T-helper 9 cell (primary cell): ENCODE results near the gene SH3BGRL3.

Experiments used
- DNase-seq: peaks from one replicate; pipeline ENCODE4 v3.0.0-alpha.2; 2020

The SH3BGRL3 gene

GRCh38 chr1:26278303-26278702 is 1.6 kb upstream of the SH3BGRL3 start:
- DNase-seq: no peak

- no peak for DNase-seq
Observed at GRCh38 chr1:26278724-26279455, 996 bp upstream of the SH3BGRL3 start.

DNA sequence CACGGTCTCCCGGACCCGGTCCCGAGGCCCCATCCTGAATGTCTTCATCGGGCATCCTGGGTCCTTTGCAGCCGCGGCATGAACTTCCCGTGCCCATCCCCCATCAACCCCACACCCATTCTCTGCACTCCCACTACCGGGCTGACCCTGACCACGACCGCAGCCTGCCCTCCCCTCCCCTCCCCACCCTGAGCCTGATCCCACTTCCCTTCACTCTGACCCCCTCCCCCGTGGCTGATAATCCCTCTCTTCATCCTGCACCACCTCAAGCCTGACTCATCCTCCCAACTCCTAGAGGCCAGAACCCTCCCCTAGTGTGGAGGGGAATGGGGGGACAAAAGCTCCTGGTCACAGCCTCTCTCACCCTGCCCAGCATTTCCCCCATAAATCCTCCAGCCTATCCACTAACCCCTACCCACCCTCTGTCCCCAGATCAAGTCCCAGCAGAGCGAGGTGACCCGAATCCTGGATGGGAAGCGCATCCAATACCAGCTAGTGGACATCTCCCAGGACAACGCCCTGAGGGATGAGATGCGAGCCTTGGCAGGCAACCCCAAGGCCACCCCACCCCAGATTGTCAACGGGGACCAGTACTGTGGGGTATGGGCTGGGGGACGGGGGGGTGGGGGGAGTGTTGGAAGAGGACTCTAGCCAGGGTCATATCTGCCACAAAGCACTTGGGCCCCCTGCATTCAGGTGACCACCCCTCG is 602 bp downstream of the SH3BGRL3 start:
- DNase-seq: no peak

- DNase-seq: no peak
Observed at GRCh38 chr1:26281091-26281958, 1.4 kb downstream of the SH3BGRL3 start.

DNA sequence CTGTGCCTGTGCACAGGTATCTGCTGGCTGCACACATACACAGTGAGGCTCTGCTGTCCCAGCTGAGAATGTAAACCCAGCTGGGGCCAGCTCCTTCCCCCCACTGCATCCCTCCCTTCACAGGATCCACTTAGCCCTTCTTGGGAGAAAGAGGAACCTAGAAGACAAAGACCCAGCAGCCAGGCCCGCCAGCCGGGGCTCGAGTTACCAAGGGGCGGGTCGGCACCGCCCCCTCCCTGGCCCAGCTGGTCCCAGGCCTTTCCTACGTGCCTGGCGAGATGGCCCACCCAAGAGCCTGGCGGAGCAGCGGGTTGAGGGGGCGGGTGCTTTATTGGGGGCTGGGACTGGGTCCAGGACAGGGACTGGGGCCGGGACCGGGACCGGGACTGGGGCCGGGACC is 2.1 kb downstream of the SH3BGRL3 start:
- DNase-seq: no peak

GRCh38 chr1:26282401-26282918 is 2.6 kb downstream of the SH3BGRL3 start:
- no peak for DNase-seq

DNA sequence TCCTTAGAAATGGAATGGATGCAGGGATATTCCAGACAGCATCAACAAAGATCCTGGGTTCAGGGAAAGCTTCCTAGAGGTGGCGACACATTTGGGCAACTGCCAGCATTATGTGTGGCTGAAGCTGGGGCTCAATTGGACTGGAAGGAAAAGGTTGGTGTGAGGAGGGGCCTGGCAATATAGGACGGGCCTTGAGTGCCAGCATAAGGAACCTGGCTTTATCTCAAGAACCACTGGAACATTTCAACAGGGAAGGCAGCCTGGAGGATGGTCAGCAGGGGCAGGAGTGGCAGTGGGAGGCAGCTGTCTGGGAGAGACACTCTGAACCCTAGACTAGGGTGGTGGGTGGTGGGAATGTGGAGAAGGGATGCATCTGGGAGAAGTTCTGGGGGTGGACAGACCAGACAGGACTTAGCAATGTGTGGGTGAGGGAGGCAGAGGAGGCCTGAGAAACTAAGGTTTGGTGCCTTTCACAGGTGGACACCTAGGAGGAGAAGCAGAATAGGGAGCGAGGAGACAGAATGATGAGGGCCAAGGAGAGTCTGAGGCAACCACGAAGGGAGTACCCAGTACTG is 3.5 kb downstream of the SH3BGRL3 start:
- no peak for DNase-seq

- DNase-seq: no peak
Observed at GRCh38 chr1:26283871-26284596, 4.1 kb downstream of the SH3BGRL3 start.

GRCh38 chr1:26284597-26285347 is 4.9 kb downstream of the SH3BGRL3 start:
- DNase-seq: peak; percentile 87

DNA sequence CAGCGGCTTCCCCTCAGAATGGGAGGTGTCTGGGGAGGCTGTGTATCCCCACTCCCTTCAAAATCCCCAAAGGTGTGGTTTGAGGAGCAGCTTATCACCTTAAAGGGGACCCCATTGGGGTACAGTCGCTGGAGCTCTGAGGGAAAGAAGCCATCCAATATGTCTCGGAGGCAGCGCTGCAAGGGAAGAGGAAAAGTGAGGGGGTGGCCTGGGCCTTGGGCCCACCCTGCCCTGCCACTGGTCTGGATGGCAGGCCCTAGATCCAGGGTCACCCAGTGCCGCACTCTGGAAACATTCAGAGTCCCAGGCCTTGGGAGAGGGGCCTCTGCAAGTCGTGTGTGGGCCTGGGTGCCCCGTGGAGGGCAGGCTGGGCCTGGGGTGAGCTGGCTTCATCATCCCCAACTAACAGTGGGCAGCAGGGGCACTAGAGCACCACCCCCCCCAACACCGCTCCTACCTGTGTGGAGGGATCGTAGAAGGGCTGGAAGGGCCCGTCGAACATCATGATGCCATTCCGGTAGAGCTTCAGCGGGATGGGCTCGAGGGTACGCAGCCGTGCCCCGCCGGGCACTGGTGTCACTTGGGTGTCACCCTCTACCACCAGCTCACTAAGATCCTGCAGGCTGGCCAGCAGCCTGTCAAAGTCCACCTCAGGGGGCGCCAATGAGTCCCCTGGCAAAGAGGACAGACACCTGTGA is 5.6 kb downstream of the SH3BGRL3 start:
- DNase-seq: no peak

GRCh38 chr1:26286064-26286416 is 6.2 kb downstream of the SH3BGRL3 start:
- no peak for DNase-seq

- peak; percentile 61 for DNase-seq
Observed at GRCh38 chr1:26287033-26287711, 7.3 kb downstream of the SH3BGRL3 start.

- no peak for DNase-seq
Observed at GRCh38 chr1:26287811-26288210, 7.9 kb downstream of the SH3BGRL3 start.

- peak; percentile 34 for DNase-seq
Observed at GRCh38 chr1:26288311-26288941, 8.5 kb downstream of the SH3BGRL3 start.

DNA sequence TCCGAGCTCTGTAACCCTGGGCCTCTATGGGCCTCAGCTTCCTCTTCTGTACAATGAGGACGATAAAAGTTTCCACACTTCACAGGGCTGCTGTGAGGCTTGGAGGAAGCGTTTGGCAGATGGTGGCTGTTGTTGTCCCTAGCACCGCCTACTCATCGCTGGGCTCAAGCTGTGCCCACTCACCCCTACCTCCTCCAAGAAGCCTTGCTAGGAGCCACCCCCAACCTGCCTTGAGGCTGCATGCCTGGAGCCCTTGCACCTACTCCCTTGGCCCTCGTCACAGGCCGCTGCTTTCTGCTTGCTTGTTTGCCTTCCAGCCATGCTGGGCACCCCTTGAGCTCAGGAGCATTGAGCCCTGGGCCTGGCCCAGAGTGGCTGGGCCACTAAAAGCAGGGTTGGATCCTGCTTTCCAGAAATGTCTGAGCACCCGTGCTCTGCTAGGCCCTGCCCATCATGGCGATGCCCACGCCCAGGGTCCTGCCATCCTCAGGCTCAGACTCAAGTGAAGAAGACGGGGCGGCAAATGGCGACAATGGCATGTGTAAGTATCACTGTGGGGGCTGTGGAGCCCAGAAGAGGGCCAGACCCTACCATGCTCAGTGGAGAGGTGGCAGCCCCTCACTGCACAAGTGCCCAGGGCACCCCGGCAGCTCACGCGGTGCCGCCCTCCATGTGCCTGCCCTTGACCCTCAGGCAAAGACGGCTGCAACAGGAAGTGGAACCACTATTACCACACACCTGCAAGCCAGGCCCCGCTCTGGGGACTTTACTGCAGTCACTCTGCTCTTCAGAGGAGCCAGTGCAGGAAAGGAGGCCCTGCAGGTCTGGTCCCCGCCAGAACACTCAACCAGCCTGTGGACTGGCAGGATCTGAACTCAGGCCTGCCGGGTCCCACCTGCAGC is 9.5 kb downstream of the SH3BGRL3 start:
- no peak for DNase-seq

- no peak for DNase-seq
Observed at GRCh38 chr1:26290122-26290881, 10.4 kb downstream of the SH3BGRL3 start.

GRCh38 chr1:26290882-26291261 is 11.0 kb downstream of the SH3BGRL3 start:
- DNase-seq: no peak

DNA sequence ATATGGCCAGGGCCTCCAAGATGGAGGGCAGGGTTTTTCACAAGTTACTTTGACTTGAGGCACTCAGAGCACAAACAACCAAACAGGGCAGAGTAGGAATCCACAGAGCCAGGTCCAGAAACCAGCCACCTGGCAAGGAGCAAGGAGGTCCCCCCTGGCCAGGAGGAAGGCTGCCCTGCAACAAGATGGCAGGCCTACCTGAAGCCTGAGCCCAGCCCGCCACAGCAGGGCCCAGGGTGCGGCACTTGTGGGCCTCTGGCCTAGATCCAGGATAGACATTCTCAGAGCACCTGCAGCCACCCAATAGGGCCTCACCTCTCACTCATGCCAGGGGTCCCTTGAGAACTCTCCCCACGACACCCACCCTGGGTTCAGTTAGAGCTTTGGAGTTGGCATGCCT is 11.5 kb downstream of the SH3BGRL3 start:
- no peak for DNase-seq
